B cell (primary cell): ENCODE results near the gene MARK2. TPM values are rescaled to one million over a fixed set of nuclear protein-coding genes. Genes with fewer than 3 reads are reported as not detected.

Source experiments
- ATAC-seq: fragments of 200-7000 bp; cut with Tn5 transposase; one replicate; pipeline ENCODE4 v1.10.0; 2021; ENCODE audit warnings: low read depth, mild to moderate bottlenecking, moderate number of reproducible peaks, moderate library complexity
- CTCF ChIA-PET: fragments of 350-600 bp; sonication (Branson Sonifier 250); formaldehyde crosslinking; loops from one replicate; lab custom pipeline; 2021; ENCODE audit warnings: antibody characterized with exemption, inconsistent platforms; lab: Charles Lee
- POLR2A ChIA-PET: fragments of 350-600 bp; sonication (Branson Sonifier 250); formaldehyde crosslinking; loops from one replicate; lab custom pipeline; 2021; ENCODE audit warnings: antibody characterized with exemption; lab: Charles Lee
- DNase-seq: peaks from one replicate; pipeline ENCODE4 v3.0.0; 2013
- H2AFZ ChIP-seq: 2 replicates; pipeline ENCODE4 v1.6.1; 2012; ENCODE audit warnings: mild to moderate bottlenecking, low read depth, low read length; ENCODE audit not compliant: insufficient read depth, poor library complexity, severe bottlenecking
- H3K27ac ChIP-seq, 2 donors: 1 replicate in 1 of 2; 2 replicates in 1 of 2; pipeline ENCODE4 v1.5.1; 2012 to 2013; ENCODE audit warnings: low read length in 2 of 2, mild to moderate bottlenecking in 2 of 2, moderate library complexity in 1 of 2
- H3K27me3 ChIP-seq, 4 experiments: fragments of 200-600 bp in 1 of 4; sonication (generic) in 1 of 4; replicated peaks in 1 of 4; 1 replicate in 2 of 4; 2 replicates in 2 of 4; pipeline versions ENCODE4 v1.6.1 to v1.7.0; 2013 to 2016; ENCODE audit warnings: low read length in 3 of 4, mild to moderate bottlenecking in 2 of 4, mixed read lengths in 1 of 4, moderate library complexity in 1 of 4; ENCODE audit not compliant: insufficient read depth in 4 of 4, control insufficient read depth in 3 of 4; ENCODE audit errors: control extremely low read depth in 1 of 4
- H3K36me3 ChIP-seq, 2 experiments: replicated peaks in 1 of 2; 1 replicate in 1 of 2; 2 replicates in 1 of 2; pipeline versions ENCODE4 v1.6.1 to v1.7.1; 2013; ENCODE audit warnings: low read length in 1 of 2; ENCODE audit not compliant: insufficient read depth in 2 of 2, control insufficient read depth in 1 of 2; ENCODE audit errors: control extremely low read depth in 1 of 2, extremely low read depth in 1 of 2
- H3K4me1 ChIP-seq, 2 donors: fragments of 200-600 bp in 1 of 2; sonication (generic) in 1 of 2; 1 replicate in 1 of 2; 2 replicates in 1 of 2; pipeline versions ENCODE4 v1.5.1 to v1.6.1; 2013 to 2017; ENCODE audit warnings: low read length in 2 of 2; ENCODE audit not compliant: control insufficient read depth in 2 of 2, insufficient read depth in 2 of 2
- H3K4me2 ChIP-seq: replicated peaks from 2 replicates; pipeline ENCODE3; 2012; ENCODE audit warnings: mild to moderate bottlenecking, low read depth, low read length; ENCODE audit not compliant: poor library complexity, severe bottlenecking
- H3K4me3 ChIP-seq, 5 experiments: fragments of 200-600 bp in 1 of 5; sonication (generic) in 1 of 5; 1 replicate in 3 of 5; 2 replicates in 2 of 5; pipeline versions ENCODE4 v1.5.1 to v1.7.0; 2011 to 2016; ENCODE audit warnings: low read length in 4 of 5, mild to moderate bottlenecking in 4 of 5, low read depth in 2 of 5, control low read depth in 1 of 5, moderate library complexity in 1 of 5; ENCODE audit not compliant: insufficient read depth in 1 of 5; ENCODE audit errors: control extremely low read depth in 1 of 5, extremely low read depth in 1 of 5
- H3K79me2 ChIP-seq: fragments of 200-600 bp; sonication (generic); one replicate; pipeline ENCODE4 v1.6.0; 2016; ENCODE audit warnings: low read length; ENCODE audit not compliant: control insufficient read depth, insufficient read depth
- H3K9ac ChIP-seq: fragments of 200-600 bp; sonication (generic); 2 replicates; pipeline ENCODE4 v1.6.1; 2017; ENCODE audit warnings: mild to moderate bottlenecking, low read length, moderate library complexity
- H3K9me3 ChIP-seq, 3 donors: one replicate each; pipeline versions ENCODE4 v1.6.1 to v1.7.1; 2013; ENCODE audit warnings: low read length in 2 of 3; ENCODE audit not compliant: control insufficient read depth in 2 of 3, insufficient read depth in 1 of 3; ENCODE audit errors: control extremely low read depth in 1 of 3
- H4K20me1 ChIP-seq: 2 replicates; pipeline ENCODE4 v1.6.0; 2012; ENCODE audit warnings: mild to moderate bottlenecking, low read length; ENCODE audit not compliant: insufficient read depth, control insufficient read depth, poor library complexity, severe bottlenecking
- H3K27ac Mint-ChIP-seq: one replicate; pipeline ENCODE4 v1.8.0; 2021; ENCODE audit warnings: mixed read lengths
- H3K27me3 Mint-ChIP-seq: one replicate; pipeline ENCODE4 v1.8.0; 2021; ENCODE audit warnings: mixed read lengths
- H3K4me1 Mint-ChIP-seq: one replicate; pipeline ENCODE4 v1.8.0; 2021; ENCODE audit warnings: mixed read lengths
- H3K4me3 Mint-ChIP-seq: one replicate; pipeline ENCODE4 v1.8.0; 2021; ENCODE audit warnings: mixed read lengths
- H3K9me3 Mint-ChIP-seq: one replicate; pipeline ENCODE4 v1.8.0; 2022; ENCODE audit warnings: mixed read lengths; ENCODE audit not compliant: insufficient read depth
- CTCF ChIP-seq: fragments of 200-600 bp; IDR thresholded peaks from one replicate; pipeline ENCODE4 v1.8.0; 2022; ENCODE audit warnings: antibody characterized with exemption, mild to moderate bottlenecking
- EZH2 ChIP-seq: IDR thresholded peaks from 2 replicates; pipeline ENCODE4 v1.6.1; 2012; ENCODE audit warnings: borderline replicate concordance, low read depth, mild to moderate bottlenecking, moderate library complexity, low read length; ENCODE audit not compliant: insufficient read depth, poor library complexity, severe bottlenecking
- WGBS: methylation state at CpG from one replicate; pipeline ENCODE4 v1.1.5; 2013; ENCODE audit warnings: missing lambda C conversion rate; ENCODE audit not compliant: insufficient coverage; 5-methylcytosine and 5-hydroxymethylcytosine counted together
- intact Hi-C: fragments of 100-400 bp; cut with micrococcal nuclease; formaldehyde crosslinking; loops from one replicate; pipeline ENCODE4 v1.10.0; 2022
- polyA plus RNA-seq: library from polyadenylated mRNA; depleted of rRNA; stranded (reverse); fragments of >200 nt; gene quantifications from 2 replicates; pipeline ENCODE4 v1.2.3, GENCODE V29; 2012
- total RNA-seq, 2 donors: library from RNA; stranded (reverse); fragments of 120-200 nt in 1 of 2; gene quantifications; 1 replicate in 1 of 2; 2 replicates in 1 of 2; pipeline versions ENCODE4 v1.2.3 to v1.2.4, GENCODE V29; 2013 to 2022

Gene MARK2
- total and polyA plus RNA-seq, 2 donors (not counting 1 experiment from before 2014, with no cell fraction given) = 47.2 to 58.1 TPM

GRCh38 chr11:63906087-63906486 lies 67.2 kb downstream of the MARK2 start:
- peaks cover 86% of the 10 kb centered on the region for H4K20me1 ChIP-seq
- Mint-ChIP-seq H3K4me1 (no peaks in the 10 kb centered on the region), H3K4me3 (no peak overlapping the region), H3K27ac (no peak overlapping the region), H3K9me3 (no peaks in the 10 kb centered on the region), H3K27me3 (no peaks in the 10 kb centered on the region)
- no peak overlapping the region for H3K27ac ChIP-seq
- no peak for DNase-seq
- intact Hi-C loops = loop anchor here (1.0 kb wide), 1 partner anchor 69 kb away; no protein-coding TSS in a partner anchor
- H3K36me3 ChIP-seq = peaks cover 3 to 81% of the 10 kb centered on the region in 2 experiments
- H2AFZ ChIP-seq = no peak overlapping the region
- POLR2A ChIA-PET = interaction anchor here (0.6 to 1.0 kb wide), 3 partner anchors 23 to 92 kb away, joined by 3 to 6 read pairs (median 4); no protein-coding TSS in a partner anchor
- no peak overlapping the region for H3K4me2 ChIP-seq
- H3K79me2 ChIP-seq = peaks cover 5% of the 10 kb centered on the region
- H3K9me3 ChIP-seq = no peaks in the 10 kb centered on the region
- H3K9ac ChIP-seq = no peak overlapping the region
- no peak for ATAC-seq
- 100% methylated on average over 1 of the region's 4 CpGs for WGBS
- CTCF ChIA-PET = interaction anchor here (1.3 to 1.9 kb wide), 4 partner anchors 14 to 139 kb away, joined by 5 to 22 read pairs (median 6); partner anchors contain the start of gene ZFTA
- no peak overlapping the region for H3K4me3 ChIP-seq
- no peaks in the 10 kb centered on the region for H3K27me3 ChIP-seq
- TF ChIP-seq CTCF = no peak
- no peak for TF ChIP-seq EZH2
- H3K4me1 ChIP-seq = no peaks in the 10 kb centered on the region

DNA sequence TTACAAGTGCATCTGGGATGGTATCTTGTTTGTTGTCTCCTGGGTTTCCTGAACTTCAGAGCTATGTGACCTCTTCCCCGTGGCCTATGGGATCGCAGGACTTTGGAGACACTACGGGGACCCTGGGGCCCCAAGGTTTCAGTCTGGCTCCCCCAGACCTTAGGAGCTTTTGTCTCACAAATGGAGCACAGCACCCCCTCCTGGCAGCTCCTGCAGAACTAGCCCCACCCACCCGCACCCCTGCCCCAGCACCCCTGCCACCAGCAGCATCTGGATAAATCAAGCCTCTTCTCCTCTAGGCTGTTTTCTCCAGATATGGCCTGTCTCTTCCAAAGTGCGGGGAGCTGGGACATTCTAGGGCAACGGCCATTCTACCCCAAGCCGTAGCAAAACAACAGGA lies 67.7 kb downstream of the MARK2 start:
- H3K27me3 Mint-ChIP-seq = no peaks in the 10 kb centered on the region
- peaks cover 82% of the 10 kb centered on the region for H4K20me1 ChIP-seq
- TF ChIP-seq CTCF = peak; percentile 29
- no peak for TF ChIP-seq EZH2
- 91% methylated on average over 6 of the region's 7 CpGs for WGBS
- peak; percentile 47 for ATAC-seq
- H3K4me2 ChIP-seq = no peak overlapping the region
- ChIA-PET CTCF (interaction anchor here (0.9 to 1.9 kb wide), 6 partner anchors 14 to 139 kb away, joined by 3 to 22 read pairs (median 6); partner anchors contain the start of genes MARK2 and ZFTA), POLR2A (interaction anchor here (0.6 to 1.0 kb wide), 3 partner anchors 24 to 92 kb away, joined by 3 to 6 read pairs (median 4); no protein-coding TSS in a partner anchor)
- H3K79me2 ChIP-seq = peaks cover 5% of the 10 kb centered on the region
- H3K27ac ChIP-seq = no peak overlapping the region
- no peaks in the 10 kb centered on the region for H3K27me3 ChIP-seq
- H3K4me1 Mint-ChIP-seq = no peaks in the 10 kb centered on the region
- H3K27ac Mint-ChIP-seq = no peak overlapping the region
- no peaks in the 10 kb centered on the region for H3K9me3 ChIP-seq
- no peak overlapping the region for H3K4me3 Mint-ChIP-seq
- intact Hi-C loops = loop anchor here (1.0 kb wide), 1 partner anchor 69 kb away; no protein-coding TSS in a partner anchor
- H3K4me1 ChIP-seq = no peaks in the 10 kb centered on the region
- H3K9me3 Mint-ChIP-seq = no peaks in the 10 kb centered on the region
- peaks cover 3 to 76% of the 10 kb centered on the region in 2 experiments for H3K36me3 ChIP-seq
- H2AFZ ChIP-seq = no peak overlapping the region
- no peak overlapping the region for H3K9ac ChIP-seq
- DNase-seq = peak; percentile 54
- no peak overlapping the region for H3K4me3 ChIP-seq
